ENCODE results near the gene ASTN2. TPM values are rescaled to one million over a fixed set of nuclear protein-coding genes. Genes with fewer than 3 reads are reported as not detected.

Gene ASTN2
- total and polyA plus RNA-seq, 12 donors = 1.9 to 11.1 (median 4.0) TPM

DNA sequence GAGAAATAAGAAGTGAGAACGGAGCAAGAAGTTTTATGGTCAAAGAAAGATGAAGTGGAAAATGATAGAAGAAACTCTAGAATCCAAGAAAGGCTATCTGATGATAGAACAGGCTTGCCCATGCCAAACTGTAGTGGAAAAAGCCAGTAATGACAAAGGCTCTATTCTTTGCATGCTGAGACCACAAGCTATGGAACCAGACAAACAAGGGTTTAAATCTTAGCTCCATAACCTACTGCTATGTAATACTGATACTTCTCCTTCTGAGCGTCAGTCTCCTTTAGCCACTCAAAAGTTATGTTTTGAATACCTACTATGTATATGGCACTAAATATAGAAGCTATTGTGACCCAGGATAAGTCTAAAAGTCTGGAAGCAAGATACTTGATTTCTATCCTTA, 778.9 kb downstream of the ASTN2 start:
- Histone ChIP-seq H3K27me3 (no peaks in the 10 kb centered on the region), H3K36me3 (no peaks in the 10 kb centered on the region), H3K4me1 (peaks cover 0 to 14% (median 0%) of the 10 kb centered on the region in 9 donors), H3K4me3 (no peak overlapping the region), H3K27ac (peak overlapping the region in 1 of 10 donors; percentile 32), H3K9me3 (peaks cover 0 to 6% (median 0%) of the 10 kb centered on the region in 11 donors)
- no peak for DNase-seq
- no peak for ATAC-seq
- TF ChIP-seq, protein P1, sequence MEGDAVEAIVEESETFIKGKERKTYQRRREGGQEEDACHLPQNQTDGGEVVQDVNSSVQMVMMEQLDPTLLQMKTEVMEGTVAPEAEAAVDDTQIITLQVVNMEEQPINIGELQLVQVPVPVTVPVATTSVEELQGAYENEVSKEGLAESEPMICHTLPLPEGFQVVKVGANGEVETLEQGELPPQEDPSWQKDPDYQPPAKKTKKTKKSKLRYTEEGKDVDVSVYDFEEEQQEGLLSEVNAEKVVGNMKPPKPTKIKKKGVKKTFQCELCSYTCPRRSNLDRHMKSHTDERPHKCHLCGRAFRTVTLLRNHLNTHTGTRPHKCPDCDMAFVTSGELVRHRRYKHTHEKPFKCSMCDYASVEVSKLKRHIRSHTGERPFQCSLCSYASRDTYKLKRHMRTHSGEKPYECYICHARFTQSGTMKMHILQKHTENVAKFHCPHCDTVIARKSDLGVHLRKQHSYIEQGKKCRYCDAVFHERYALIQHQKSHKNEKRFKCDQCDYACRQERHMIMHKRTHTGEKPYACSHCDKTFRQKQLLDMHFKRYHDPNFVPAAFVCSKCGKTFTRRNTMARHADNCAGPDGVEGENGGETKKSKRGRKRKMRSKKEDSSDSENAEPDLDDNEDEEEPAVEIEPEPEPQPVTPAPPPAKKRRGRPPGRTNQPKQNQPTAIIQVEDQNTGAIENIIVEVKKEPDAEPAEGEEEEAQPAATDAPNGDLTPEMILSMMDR (IDR thresholded peaks at IDR 0.05) = no peak
- WGBS, 2 donors = 86 to 88% methylated on average over 2 of the region's 2 CpGs
- intact Hi-C loops (cut with DNase I) = no loop called here

- intact Hi-C loops (cut with DNase I) = no loop called here
- ATAC-seq (peak; percentile 63 to 90 (median 80)), DNase-seq (peak in 1 of 2 donors; percentile 19)
- Histone ChIP-seq H3K27ac (peak overlapping the region in 6 of 10 donors; percentile 45 to 71 (median 58)), H3K36me3 (no peaks in the 10 kb centered on the region), H3K4me1 (peaks cover 0 to 7% (median 0%) of the 10 kb centered on the region in 9 donors), H3K4me3 (no peak overlapping the region), H3K9me3 (peaks cover 0 to 6% (median 0%) of the 10 kb centered on the region in 11 donors), H3K27me3 (no peaks in the 10 kb centered on the region)
- TF ChIP-seq, protein P1 (IDR thresholded peaks at IDR 0.05) = no peak
- 73 to 76% methylated on average over 6 of the region's 6 CpGs for WGBS, 2 donors
Measured at GRCh38 chr9:116632990-116633838, 781.6 kb downstream of the ASTN2 start.

DNA sequence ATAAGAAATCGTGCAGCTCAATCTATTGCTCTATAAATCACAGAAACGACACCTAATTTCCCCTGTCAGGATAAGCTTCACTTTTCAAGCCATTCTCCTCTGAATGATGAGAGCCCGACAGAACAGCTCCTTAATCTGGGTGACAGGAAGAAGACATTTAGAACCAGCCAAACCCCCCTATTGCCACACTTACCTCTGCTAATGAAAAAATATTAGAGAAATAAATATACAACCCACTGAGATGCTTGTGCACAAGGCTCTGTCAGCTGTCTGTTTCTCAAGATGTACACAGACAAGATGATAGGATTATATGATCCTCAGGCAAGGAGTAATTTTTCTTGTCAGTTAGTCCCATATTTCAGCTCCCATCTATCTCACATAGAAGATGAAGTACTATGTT, 785.2 kb downstream of the ASTN2 start:
- 75% methylated on average over 3 of the region's 3 CpGs for WGBS, 2 donors
- Histone ChIP-seq H3K27ac (no peak overlapping the region), H3K27me3 (no peaks in the 10 kb centered on the region), H3K36me3 (no peaks in the 10 kb centered on the region), H3K4me1 (peaks cover 0 to 7% (median 0%) of the 10 kb centered on the region in 9 donors), H3K9me3 (no peaks in the 10 kb centered on the region), H3K4me3 (no peak overlapping the region)
- TF ChIP-seq, protein P1 (IDR thresholded peaks at IDR 0.05) = no peak
- ATAC-seq (no peak), DNase-seq (no peak)
- intact Hi-C loops (cut with DNase I) = no loop called here

DNA sequence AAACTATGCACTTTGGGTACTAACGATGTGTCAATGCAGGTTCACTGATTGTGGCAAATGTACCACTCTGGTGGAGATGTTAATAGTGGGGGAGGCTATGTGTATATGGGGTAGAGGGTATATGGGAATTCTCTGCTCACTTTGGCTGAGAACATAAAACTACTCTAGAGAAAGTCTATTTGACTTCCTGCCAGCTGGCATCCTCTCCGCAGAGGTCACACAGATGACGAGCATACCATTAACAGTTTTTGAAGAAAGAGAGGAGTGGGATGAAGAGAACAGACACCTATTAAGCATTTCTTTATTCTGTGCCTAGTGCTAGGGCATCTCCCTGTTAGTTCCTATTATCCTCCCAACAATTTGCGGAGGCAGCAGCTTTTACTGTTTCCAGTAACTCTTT, 786.1 kb downstream of the ASTN2 start:
- H3K4me1 ChIP-seq = peaks cover 0 to 8% (median 0%) of the 10 kb centered on the region in 9 donors
- ATAC-seq = no peak

More for the DNA sequence above, 786.1 kb downstream of the ASTN2 start:
- H3K27ac ChIP-seq = no peak overlapping the region
- H3K9me3 ChIP-seq = no peaks in the 10 kb centered on the region
- peak in 1 of 2 donors; percentile 22 for DNase-seq
- no peaks in the 10 kb centered on the region for H3K27me3 ChIP-seq
- TF ChIP-seq, protein P1 (IDR thresholded peaks at IDR 0.05) = no peak
- H3K4me3 ChIP-seq = no peak overlapping the region
- H3K36me3 ChIP-seq = no peaks in the 10 kb centered on the region
- WGBS, 2 donors = 51 to 60% methylated on average over 4 of the region's 4 CpGs
- intact Hi-C loops (cut with DNase I) = no loop called here
